HepG2 (cell line): ENCODE results near the gene NOP9. TPM values are rescaled to one million over a fixed set of nuclear protein-coding genes. Genes with fewer than 3 reads are reported as not detected.

Source experiments
- AKAP8 ChIP-seq: sonication (generic); formaldehyde crosslinking; IDR thresholded peaks from 2 replicates; pipeline ENCODE4 v1.5.1; 2020; ENCODE audit warnings: mild to moderate bottlenecking, missing genetic modification reagents
- E2F1 ChIP-seq: sonication (generic); formaldehyde crosslinking; IDR thresholded peaks from 2 replicates; pipeline ENCODE4 v1.5.0; 2020; ENCODE audit warnings: missing genetic modification reagents
- ELF1 ChIP-seq: sonication (generic); formaldehyde crosslinking; IDR thresholded peaks from 2 replicates; pipeline ENCODE4 v1.4.0; 2020; ENCODE audit warnings: missing genetic modification reagents
- ERF ChIP-seq: IDR thresholded peaks from 2 replicates; pipeline ENCODE4 v1.6.1; 2018; ENCODE audit warnings: missing biosample characterization, missing genetic modification reagents
- MEIS2 ChIP-seq: sonication (generic); formaldehyde crosslinking; IDR thresholded peaks from 2 replicates; pipeline ENCODE4 v1.9.0; 2021; ENCODE audit warnings: mild to moderate bottlenecking, missing genetic modification reagents
- NCOA1 ChIP-seq: sonication (generic); formaldehyde crosslinking; IDR thresholded peaks from 2 replicates; pipeline ENCODE4 v1.9.0; 2021; ENCODE audit warnings: missing genetic modification reagents
- NFATC3 ChIP-seq: sonication (generic); formaldehyde crosslinking; IDR thresholded peaks from 2 replicates; pipeline ENCODE4 v1.5.1; 2020; ENCODE audit warnings: mild to moderate bottlenecking, missing genetic modification reagents
- PAX8 ChIP-seq: sonication (generic); formaldehyde crosslinking; IDR thresholded peaks from 2 replicates; pipeline ENCODE4 v1.8.0; 2022; ENCODE audit warnings: mild to moderate bottlenecking, missing genetic modification reagents, borderline replicate concordance
- PCBP1 ChIP-seq: fragments of 200-400 bp; formaldehyde crosslinking; IDR thresholded peaks from 2 replicates; pipeline ENCODE4 v1.6.1; 2017; ENCODE audit warnings: mild to moderate bottlenecking, low read depth, low read length, borderline replicate concordance
- POLR2AphosphoS2 ChIP-seq: IDR thresholded peaks from 2 replicates; pipeline ENCODE4 v1.6.1; 2011; ENCODE audit warnings: low read depth, low read length, improper control_type of control experiment
- RELA ChIP-seq: sonication (generic); formaldehyde crosslinking; IDR thresholded peaks from 2 replicates; pipeline ENCODE4 v1.4.0; 2020; ENCODE audit warnings: missing genetic modification reagents
- TSC22D2 ChIP-seq: sonication (generic); formaldehyde crosslinking; IDR thresholded peaks from 2 replicates; pipeline ENCODE4 v1.5.1; 2020; ENCODE audit warnings: missing genetic modification reagents, mild to moderate bottlenecking, borderline replicate concordance
- ZBED4 ChIP-seq: sonication (generic); formaldehyde crosslinking; IDR thresholded peaks from 2 replicates; pipeline ENCODE4 v1.4.0; 2020; ENCODE audit warnings: missing genetic modification reagents, borderline replicate concordance
- ZBTB3 ChIP-seq: sonication (generic); formaldehyde crosslinking; IDR thresholded peaks from 2 replicates; pipeline ENCODE4 v1.4.0; 2020; ENCODE audit warnings: low read depth, mild to moderate bottlenecking, moderate library complexity, missing genetic modification reagents, borderline replicate concordance
- ZEB1 ChIP-seq: IDR thresholded peaks from 2 replicates; pipeline ENCODE4 v1.6.1; 2012; ENCODE audit warnings: mild to moderate bottlenecking, low read depth, inconsistent platforms; ENCODE audit not compliant: insufficient replicate concordance
- ZFP36L2 ChIP-seq: sonication (generic); formaldehyde crosslinking; IDR thresholded peaks from 2 replicates; pipeline ENCODE4 v1.4.0; 2020; ENCODE audit warnings: missing genetic modification reagents
- ZFP62 ChIP-seq: sonication (generic); formaldehyde crosslinking; IDR thresholded peaks from 2 replicates; pipeline ENCODE4 v1.4.0; 2020; ENCODE audit warnings: missing genetic modification reagents
- polyA plus RNA-seq, 8 experiments: library from polyadenylated mRNA; depleted of rRNA in 3 of 8; stranded (reverse) in 7 of 8; unstranded in 1 of 8; fragments of >200 nt; fragmentation: Illumina TruSeq in 4 of 8; extraction: Trizol in 4 of 8; gene quantifications; 2 replicates each; pipeline versions ENCODE4 v1.2.1 to v1.2.3, GENCODE V29; 2011 to 2016; ENCODE audit warnings: low read depth in 4 of 8, missing spikeins in 1 of 8, mixed read lengths in 1 of 8; ENCODE audit not compliant: insufficient read depth in 1 of 8
- total RNA-seq, 5 experiments: library from RNA; depleted of rRNA; stranded (reverse); fragments of >200 nt; fragmentation: Illumina TruSeq; extraction: Trizol; gene quantifications; 2 replicates each; pipeline ENCODE4 v1.2.3, GENCODE V29; 2016; ENCODE audit warnings: low read depth in 1 of 5
- TF ChIP-seq, protein P1 (sequence below): sonication (generic); formaldehyde crosslinking; IDR thresholded peaks from 2 replicates; pipeline ENCODE4 v1.4.0; 2020; ENCODE audit warnings: missing genetic modification reagents

Gene NOP9
- total and polyA plus RNA-seq, 2 of the 13 experiments (the other 11 are each of a cell fraction or from before 2014, with no cell fraction given), result 24.5 to 61.6 TPM

DNA sequence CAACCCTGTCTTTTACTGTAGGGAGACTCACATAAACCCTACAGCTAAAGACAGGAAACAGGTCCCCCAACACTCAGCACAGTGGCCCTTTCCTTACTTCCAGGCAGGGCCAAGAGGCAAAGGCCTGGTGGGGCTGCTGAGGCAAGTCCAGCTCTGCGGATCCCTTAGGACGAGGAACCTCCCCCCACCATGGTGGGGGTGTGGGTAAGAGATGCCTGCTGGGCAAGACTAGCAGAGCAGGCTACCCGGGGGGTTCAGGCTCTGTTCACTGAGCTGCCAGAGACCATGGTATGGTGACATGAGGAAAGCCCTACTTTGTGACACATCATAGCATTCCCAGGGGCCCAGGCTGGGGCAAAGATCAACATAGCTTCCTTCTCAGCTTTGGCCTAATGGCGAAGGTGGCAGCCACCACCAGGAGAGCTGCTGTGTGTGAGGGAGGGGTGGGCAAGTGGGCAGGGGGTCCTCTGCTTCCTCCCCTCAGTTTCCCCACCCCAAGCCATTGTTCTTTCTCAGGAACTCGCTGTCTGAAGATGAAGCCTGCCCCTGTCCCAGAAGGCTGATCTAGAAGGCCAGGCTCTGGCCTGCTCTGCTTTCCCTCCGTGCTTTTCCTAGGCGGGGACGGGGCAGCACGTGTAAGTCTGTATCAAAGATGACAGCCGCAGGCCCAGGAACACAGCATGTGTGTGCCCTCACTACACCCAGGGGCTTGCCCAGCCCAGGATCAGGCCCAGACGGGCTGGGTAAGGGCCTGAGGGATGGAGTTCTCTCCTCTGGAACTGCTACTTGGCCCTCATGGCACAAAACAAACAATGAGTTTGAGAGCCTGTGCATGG lies 47.1 kb upstream of the NOP9 start (continued):
- TF ChIP-seq ZBED4 (CRISPR knock-in tag), result 0 out of 2 replicates have a peak, but pooled peaks have one; percentile 18
- TF ChIP-seq NCOA1, result no peak
- TF ChIP-seq PAX8, result peak; percentile 16; the same call in 1 of the 2 replicates
- no peak for TF ChIP-seq ZFP62 (CRISPR knock-in tag)
- TF ChIP-seq AKAP8 (CRISPR knock-in tag), result peak; percentile 88; the same call in 1 of the 2 replicates
- TF ChIP-seq ZBTB3 (CRISPR knock-in tag), result no peak
- TF ChIP-seq NFATC3, result no peak
- TF ChIP-seq POLR2AphosphoS2, result no peak
- TF ChIP-seq E2F1 (CRISPR knock-in tag), result no peak
- no peak for TF ChIP-seq ZFP36L2 (CRISPR knock-in tag)
- TF ChIP-seq TSC22D2 (CRISPR knock-in tag), result no peak
- TF ChIP-seq ELF1 (CRISPR knock-in tag), result peak; percentile 23; the same call in 1 of the 2 replicates
- TF ChIP-seq ERF (CRISPR knock-in tag), result peak; percentile 6; the same call in 1 of the 2 replicates
- TF ChIP-seq RELA (CRISPR knock-in tag), result no peak
- TF ChIP-seq PCBP1, result no peak
- TF ChIP-seq ZEB1, result no peak
- TF ChIP-seq, protein P1, sequence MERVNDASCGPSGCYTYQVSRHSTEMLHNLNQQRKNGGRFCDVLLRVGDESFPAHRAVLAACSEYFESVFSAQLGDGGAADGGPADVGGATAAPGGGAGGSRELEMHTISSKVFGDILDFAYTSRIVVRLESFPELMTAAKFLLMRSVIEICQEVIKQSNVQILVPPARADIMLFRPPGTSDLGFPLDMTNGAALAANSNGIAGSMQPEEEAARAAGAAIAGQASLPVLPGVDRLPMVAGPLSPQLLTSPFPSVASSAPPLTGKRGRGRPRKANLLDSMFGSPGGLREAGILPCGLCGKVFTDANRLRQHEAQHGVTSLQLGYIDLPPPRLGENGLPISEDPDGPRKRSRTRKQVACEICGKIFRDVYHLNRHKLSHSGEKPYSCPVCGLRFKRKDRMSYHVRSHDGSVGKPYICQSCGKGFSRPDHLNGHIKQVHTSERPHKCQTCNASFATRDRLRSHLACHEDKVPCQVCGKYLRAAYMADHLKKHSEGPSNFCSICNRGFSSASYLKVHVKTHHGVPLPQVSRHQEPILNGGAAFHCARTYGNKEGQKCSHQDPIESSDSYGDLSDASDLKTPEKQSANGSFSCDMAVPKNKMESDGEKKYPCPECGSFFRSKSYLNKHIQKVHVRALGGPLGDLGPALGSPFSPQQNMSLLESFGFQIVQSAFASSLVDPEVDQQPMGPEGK (CRISPR knock-in tag), result no peak; the same call in 1 of the 2 replicates
- peak; percentile 71 for TF ChIP-seq MEIS2 (CRISPR knock-in tag)
